HG02678 (cell line): Measurements from ENCODE around the gene MUC5AC.
"Not testable (repeated sequence)": the region's sequence is repeated elsewhere in the genome, so short reads cannot be mapped to it uniquely, and the experiment has no call there.

Experiments
- ATAC-seq: cut with Tn5 transposase; IDR thresholded peaks from one replicate; pipeline ENCODE4 v1.9.1; 2021; ENCODE audit warnings: mild to moderate bottlenecking, moderate library complexity; ENCODE audit not compliant: unreplicated experiment

Gene MUC5AC, protein sequence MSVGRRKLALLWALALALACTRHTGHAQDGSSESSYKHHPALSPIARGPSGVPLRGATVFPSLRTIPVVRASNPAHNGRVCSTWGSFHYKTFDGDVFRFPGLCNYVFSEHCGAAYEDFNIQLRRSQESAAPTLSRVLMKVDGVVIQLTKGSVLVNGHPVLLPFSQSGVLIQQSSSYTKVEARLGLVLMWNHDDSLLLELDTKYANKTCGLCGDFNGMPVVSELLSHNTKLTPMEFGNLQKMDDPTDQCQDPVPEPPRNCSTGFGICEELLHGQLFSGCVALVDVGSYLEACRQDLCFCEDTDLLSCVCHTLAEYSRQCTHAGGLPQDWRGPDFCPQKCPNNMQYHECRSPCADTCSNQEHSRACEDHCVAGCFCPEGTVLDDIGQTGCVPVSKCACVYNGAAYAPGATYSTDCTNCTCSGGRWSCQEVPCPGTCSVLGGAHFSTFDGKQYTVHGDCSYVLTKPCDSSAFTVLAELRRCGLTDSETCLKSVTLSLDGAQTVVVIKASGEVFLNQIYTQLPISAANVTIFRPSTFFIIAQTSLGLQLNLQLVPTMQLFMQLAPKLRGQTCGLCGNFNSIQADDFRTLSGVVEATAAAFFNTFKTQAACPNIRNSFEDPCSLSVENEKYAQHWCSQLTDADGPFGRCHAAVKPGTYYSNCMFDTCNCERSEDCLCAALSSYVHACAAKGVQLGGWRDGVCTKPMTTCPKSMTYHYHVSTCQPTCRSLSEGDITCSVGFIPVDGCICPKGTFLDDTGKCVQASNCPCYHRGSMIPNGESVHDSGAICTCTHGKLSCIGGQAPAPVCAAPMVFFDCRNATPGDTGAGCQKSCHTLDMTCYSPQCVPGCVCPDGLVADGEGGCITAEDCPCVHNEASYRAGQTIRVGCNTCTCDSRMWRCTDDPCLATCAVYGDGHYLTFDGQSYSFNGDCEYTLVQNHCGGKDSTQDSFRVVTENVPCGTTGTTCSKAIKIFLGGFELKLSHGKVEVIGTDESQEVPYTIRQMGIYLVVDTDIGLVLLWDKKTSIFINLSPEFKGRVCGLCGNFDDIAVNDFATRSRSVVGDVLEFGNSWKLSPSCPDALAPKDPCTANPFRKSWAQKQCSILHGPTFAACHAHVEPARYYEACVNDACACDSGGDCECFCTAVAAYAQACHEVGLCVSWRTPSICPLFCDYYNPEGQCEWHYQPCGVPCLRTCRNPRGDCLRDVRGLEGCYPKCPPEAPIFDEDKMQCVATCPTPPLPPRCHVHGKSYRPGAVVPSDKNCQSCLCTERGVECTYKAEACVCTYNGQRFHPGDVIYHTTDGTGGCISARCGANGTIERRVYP (N-terminal part only)

DNA sequence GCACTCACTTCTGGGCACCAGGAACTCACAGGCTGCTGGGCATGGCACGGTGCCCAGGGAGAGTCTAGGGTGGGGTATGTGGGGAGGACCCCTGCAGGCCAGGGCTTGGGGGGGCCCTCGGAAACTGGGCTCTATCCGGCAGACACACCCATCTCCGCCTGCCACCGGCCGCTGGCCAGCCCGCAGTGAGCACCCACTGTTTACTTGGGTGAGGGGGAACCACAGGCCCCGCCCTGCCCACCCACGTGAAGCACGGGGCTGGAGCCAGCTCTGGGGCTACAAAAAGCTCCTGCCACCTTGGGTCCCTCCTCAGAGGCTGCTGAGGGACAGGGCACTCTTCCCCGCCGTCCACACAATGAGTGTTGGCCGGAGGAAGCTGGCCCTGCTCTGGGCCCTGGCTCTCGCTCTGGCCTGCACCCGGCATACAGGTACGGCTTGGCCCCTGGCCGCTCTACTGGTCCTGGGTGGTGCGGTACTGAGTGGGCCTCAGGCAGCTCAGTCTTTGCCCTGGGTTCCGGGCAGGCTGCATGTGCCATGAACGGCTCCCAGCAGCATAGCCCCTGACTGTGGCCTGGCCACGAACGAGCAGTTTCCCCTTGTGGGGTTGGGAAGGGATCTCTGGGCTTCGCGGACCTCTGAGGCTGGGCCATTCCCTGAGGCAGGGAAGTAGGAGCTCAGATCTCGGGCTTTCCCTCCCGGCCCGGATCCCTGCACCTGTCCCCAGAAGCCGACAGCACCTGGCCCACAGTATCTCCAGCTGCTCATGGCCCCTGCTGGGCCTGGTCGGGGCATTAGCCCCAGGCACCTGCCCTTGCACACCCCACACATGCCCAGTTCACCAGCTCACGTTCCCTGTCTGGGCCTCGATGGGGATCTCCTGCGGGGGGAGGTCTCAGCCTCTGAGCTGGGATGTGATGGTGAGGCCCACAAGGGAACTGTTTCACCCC lies at the start of gene MUC5AC:
Gene MUC5AC (plus strand): TSS at position 309 of the 947 bp plus-strand sequence. CDS start 47 bp downstream, at position 356.
- no peak for ATAC-seq

DNA sequence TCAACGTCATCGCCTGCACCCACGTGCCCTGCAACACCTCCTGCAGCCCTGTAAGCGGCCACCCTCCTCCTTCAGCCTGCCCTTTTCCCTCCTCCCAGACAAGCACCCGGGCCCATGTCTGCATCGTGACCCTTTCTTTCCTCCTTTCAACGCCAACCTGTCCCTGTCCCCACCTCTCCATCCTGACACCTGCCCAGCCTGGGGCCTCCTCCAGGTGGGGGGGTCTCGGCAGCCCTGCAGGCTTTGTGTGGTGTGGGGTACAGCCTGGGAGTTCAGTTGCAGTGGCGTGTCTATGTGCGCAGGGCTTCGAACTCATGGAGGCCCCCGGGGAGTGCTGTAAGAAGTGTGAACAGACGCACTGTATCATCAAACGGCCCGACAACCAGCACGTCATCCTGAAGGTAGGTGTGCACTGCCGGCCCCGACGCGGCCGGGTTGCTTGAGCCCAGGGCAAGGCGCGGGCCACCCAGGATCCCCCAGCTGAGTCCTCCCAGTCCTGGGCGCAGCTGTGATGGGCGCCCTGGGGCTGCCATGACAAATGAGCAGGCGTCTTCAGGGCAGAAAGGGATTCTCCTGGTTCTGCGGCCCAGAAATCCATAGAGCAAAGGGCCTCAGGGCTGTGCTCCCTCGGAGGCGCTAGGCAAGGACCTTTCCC lies 49.4 kb upstream of the MUC5AC start:
- no peak for ATAC-seq

DNA sequence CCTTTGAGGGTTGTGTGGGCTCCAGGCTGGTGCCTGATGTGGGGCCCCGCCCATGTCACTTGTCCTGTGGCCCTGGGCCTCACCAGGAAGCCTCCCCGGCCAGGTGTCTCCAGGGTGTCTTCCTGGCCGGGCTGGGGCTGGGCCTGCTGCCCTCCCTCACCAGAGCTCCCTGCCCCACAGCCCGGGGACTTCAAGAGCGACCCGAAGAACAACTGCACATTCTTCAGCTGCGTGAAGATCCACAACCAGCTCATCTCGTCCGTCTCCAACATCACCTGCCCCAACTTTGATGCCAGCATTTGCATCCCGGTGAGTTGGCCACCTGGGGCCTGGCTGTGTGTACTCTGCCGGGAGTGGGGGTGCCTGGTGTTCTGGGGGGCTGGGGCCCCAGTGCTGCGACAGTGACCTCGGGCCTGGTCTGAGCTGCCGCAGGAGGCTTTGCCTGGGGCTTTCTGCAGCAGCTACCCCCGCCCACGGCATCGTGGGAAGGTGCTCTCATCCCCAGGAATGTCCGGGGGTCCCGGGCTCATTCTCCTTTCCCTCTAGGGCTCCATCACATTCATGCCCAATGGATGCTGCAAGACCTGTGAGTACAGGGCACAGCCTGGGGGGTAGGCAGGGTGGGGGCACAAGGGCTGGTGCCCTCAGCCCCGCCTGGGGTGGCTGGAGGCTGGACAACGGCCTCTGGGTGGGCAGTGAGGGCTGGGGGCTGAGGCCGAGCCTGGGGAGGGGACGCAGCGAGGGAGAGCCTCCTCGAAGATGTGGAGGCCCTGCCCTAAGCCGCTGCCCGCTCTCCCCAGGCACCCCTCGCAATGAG lies 48.4 kb upstream of the MUC5AC start:
- ATAC-seq: no peak

DNA sequence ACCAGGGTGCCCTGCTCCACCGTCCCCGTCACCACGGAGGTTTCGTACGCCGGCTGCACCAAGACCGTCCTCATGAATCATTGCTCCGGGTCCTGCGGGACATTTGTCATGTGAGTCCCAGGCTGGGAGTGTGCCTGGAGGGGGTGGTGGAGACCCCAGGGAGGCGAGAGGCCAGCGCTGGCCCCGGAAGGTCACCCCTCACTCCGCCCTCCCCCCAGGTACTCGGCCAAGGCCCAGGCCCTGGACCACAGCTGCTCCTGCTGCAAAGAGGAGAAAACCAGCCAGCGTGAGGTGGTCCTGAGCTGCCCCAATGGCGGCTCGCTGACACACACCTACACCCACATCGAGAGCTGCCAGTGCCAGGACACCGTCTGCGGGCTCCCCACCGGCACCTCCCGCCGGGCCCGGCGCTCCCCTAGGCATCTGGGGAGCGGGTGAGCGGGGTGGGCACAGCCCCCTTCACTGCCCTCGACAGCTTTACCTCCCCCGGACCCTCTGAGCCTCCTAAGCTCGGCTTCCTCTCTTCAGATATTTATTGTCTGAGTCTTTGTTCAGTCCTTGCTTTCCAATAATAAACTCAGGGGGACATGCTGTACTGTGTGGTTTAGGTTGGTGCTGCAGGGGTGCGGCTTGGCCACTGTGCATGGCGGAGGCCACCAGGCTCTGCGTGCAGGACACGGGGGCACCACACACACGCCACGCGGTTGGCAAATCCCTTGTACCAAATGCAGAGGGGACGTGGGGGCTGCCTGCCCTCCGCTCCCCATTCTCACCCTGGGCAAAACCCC lies 47.6 kb upstream of the MUC5AC start:
- ATAC-seq: no peak

DNA sequence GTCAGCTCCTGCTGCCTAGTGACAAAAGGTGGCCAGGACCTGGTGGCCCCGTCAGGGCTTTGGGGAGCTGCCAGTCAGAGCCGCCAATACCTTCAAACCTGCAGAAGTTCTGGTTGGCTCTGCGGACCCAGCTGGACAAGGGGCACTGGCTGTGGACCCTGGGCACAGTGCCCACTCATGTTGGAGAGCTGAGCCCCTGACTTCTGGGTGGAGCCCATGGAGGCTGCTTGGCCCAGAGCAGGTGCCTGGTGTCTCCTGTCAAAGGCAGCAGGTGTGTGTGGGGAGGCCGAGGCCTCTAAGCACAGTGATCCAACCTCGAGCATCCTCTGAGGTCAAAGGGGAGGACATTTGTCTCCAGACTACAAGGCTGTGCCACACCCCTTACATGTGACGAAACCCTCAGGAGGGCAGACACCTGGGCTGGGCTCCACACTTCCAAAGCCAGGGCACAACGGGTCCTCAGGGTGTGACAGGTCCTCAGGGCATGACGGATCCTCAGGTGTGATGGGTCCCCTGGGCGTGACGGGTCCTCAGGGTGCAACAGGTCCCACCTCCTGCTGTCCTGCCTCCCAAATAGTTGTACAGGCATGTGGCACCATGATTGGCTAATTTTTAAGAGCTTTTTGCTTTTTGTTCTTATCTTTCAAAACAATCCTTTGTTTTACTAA lies 46.1 kb upstream of the MUC5AC start:
- ATAC-seq: no peak

DNA sequence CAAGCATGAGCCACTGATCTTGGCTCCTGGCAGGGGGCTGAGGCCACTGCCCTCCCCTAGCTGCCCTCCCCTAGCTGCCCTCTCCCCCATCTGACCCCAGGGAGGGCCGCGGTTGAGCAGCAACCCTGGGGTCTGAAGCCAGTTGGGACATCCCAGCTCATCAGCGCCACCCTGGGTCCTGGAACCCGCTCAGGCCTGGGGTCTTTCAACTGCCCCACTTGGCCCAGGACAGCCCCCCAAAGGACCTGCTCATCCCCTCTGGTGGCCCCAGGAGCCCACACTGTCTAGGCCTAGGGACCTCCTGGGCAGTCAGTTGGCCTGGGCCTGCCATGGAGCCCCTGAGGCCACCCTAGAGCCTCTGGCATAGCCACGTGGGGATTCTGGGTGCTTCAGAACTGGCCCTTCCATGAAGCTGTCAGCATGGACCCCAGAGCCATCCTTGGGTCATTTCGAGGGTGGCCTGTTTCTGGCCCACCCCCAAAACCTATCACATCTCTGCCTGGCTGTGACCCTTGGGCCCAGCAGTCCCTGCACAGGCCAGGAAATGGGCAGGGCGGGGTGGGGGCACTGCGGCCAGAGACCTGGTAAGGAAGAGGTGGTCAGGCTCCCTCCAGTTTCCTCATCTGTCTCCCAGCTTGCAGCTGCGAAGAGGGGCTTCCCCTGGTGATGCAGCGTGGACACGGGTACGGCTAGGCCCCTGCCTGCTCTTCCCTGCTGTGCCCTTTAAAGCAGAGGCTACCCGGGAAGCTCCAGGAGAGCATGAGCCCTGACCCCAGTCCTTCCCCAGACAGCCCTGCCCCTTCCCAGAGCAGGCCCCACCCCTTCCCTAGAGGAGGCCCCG lies 45.2 kb upstream of the MUC5AC start:
- ATAC-seq: no peak

DNA sequence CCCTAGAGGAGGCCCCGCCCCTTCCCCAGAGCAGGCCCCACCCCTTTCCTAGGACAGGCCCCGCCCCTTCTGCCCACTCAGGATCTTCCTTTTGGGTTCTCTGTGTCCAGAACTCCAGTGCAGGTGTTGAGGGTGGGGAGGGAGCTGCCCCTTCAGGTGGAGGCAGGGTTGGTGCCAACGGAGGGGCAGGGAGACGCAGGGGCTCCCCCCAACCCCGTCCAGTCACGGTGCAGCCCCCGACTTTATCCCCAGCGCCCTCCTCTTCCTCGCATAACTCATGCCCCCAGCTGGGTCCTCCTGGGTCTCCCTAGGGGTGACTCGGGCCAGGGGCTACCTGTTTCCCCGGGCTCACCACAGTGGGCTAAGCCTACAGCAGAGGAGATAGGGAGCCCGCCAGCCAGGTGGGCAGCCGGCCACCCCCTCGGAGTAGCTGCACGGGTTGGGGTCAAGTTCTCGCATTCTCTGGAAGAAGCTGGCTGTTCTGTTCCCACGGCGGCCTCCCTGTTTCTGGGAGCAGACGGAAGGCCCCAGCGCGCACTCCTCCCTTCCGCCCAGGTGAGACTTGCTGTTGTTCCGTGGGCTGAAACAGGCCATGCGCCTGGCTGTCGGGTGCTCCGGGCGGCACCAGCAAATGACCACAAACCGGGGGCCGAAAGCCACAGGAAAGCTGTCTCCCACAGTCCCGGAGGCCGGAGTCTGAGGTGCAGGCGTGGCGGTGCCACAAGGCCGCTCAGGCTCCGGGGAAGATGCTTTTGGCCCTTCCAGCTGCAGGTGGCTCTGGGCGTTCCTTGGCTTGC lies 44.1 kb upstream of the MUC5AC start:
- no peak for ATAC-seq

DNA sequence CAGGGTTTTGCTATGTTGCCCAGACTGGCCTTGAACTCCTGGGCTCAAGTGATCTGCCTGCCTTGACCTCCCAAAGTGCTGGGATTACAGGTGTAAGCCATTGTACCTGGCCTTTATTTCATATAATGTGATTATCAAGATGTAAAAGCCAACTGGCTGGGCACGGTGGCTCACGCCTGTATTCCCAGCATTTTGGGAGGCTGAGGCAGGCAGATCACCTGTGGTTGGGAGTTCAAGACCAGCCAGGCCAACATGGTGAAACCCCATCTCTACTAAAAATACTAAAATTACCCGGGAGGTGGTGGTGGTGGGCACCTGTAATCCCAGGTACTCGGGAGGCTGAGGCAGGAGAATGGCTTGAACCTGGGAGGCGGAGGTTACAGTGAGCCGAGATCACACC lies 42.5 kb upstream of the MUC5AC start:
- ATAC-seq: not testable (repeated sequence)

DNA sequence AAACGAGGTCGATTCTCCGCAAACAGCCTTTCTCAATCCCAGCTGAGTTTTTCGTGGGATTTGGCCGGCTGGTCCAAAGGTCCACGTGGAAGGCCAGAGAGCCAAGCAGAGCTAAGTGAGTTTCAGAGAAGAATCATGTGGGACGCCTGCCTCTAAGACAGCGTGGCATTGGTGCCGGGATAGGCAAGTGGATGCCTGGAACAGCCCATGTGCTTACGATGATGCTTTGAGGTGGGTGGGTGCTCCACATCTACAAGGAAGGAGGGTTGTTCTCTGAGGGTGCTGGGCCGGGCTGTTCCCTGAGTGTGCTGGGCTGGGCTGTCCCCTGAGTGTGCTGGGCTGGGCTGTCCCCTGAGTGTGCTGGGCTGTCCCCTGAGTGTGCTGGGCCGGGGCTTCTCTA lies 41.6 kb upstream of the MUC5AC start:
- no peak for ATAC-seq

DNA sequence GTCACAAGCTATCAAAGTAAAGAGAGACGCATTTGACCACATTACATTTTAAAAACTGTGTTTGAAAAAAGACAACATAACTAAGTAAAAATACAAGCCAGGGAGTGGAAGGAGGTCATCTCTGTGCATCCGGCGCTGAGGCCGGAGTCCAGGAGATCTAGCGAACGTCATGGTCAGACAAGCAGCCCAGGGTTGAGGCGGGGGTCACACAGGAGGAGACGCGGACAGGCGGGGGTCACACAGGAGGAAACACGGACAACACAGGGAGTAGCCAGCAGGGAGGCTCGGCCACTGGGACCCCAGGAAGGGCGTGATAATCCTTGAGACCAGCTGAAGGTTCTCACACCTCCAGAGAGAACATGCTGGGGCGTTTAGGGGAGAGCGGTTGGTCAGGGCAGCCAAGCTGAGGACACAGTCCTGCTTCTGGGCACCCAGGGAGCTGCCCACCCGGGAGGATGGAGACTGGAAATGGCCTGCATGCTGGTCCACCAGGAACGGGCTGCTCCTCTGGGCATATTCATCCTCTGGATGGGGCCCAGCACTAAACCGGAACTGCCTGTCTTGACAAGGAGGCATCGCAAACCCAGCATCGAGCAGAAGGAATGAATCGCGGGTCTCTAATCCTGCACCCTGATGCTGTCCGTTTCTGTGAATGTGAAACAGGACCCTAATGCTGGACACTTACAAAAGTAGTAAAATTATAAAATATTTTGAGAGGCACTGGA lies 40.9 kb upstream of the MUC5AC start:
- ATAC-seq: no peak

DNA sequence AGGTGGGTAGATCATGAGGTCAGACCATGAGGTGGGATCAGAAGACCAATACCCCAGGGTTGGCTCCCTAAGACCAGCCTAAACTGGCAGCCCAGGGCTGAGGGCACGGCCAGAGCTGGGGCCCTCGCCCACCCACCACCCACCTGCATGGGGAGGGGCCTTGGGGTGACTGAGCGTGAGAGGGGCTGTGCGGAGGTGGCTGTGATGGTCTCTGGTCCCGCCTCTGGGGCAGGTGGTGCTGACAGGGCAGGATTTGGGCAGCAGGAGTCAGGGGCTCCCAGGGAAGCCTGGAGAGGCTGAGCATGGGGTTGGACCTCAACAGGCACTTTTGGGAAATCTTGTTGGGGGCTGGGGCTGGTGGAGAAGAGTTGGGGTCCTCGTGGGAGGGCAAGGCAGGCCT lies 39.8 kb upstream of the MUC5AC start:
- ATAC-seq: no peak

DNA sequence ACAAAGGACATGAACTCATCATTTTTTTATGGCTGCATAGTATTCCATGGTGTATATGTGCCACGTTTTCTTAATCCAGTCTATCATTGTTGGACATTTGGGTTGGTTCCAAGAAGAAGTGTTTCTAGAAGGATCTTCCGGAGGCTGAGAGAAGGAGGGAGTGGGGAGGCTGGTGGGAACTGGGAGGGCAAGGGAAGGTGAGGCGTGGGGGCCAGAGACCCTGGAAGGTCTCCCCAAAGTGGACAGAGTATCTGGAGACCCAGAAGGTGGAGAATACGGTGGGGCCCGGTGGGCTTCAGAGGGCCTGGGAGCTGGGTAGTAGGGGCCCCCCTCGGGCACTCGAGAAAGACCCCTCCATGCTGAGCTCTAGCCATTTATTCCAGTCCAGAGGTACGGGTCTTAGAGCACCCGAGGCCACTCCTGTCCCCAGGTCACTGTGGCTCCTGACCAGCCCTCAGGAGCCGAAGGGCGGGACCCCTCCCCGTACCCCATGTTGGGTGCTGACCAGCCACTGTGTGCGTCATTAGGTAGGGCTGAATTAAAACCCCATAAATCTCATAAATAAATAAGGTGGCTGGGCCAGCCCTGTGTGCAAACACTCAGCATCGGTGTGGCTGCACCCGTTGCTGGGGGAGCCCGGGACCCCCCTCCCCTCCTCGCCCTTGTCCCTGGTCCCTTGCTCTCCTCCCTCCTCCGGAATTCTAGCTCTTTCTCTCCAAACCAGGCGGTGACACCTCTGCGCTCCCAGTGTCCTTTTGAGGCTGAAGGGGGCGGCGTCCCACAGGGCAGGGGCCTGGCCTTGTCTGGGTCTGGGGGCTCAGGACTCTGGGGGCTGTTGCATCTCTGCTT lies 38.8 kb upstream of the MUC5AC start:
- ATAC-seq: no peak

DNA sequence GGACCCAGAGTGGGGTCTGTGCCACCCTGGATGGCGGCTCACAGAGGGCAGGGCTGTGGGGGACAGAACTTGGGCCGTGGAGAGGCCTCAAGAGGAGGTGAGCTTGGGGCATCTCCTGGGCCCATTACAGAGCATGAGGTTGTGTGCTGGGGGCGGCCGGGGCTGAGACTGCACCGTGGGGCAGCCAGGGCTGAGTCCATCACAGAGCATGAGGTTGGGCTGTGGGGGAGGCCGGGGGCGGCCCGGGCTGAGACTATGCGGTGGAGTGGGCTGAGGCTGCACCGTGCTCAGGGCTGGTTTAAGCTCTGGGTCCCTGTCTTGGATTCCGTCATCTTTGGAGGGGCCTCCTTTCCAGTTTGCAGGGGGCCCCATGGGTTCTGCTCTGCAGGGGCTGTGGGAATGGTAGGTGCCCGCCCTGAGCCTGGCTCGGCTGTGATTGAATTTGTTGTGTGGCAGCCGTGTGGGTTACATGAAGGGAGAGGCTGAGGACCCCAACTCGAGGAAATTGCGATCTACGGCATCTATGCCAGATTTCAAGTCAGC lies 38.1 kb upstream of the MUC5AC start:
- ATAC-seq: no peak
